GM19023 (cell line): Measurements from ENCODE around the gene SRSF4.
"Not testable (repeated sequence)": the region's sequence is repeated elsewhere in the genome, so short reads cannot be mapped to it uniquely, and the experiment has no call there.

Experiments
- ATAC-seq: cut with Tn5 transposase; IDR thresholded peaks from one replicate; pipeline ENCODE4 v1.9.1; 2021; ENCODE audit warnings: mild to moderate bottlenecking, moderate library complexity; ENCODE audit not compliant: unreplicated experiment

Gene SRSF4

DNA sequence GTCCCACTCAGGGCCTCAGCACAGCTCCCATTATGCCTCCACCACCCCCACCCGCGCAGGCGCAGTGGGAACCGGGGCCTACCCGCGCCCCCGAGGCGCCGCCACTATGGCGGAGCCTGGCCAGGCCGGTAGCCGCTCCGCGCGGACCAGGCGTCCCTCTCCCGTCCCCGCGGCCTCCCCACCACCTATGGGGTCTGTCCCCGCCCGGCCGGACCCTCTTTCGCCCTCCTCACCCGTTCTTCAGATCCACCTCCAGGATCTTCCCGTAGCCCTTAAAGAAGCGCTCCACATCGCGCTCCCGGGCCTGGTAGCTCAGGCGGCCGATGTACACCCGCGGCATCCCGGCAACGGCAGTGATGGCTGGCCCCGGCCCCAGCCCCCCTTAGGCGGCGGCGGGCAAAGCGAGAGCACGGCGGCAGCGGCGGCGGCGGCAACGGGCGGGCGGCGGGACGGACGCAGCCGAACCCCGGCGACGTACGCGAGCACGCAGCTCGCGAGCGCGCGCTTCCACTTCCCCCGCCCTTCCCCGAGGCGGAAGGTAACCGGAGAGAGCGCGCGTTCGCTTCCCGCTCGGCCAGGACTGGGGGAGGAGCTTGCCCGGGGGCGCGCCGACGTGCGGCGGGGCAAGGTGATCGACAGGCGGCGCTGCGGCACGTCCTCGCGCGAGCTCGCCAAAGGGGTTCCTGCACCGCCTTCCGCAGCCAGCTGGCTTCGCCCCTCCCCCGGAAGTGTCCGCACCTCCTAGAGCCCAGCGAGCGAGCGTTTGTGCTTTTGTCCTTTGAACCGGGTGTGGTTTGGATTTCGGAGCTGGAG is at the start of gene SRSF4:
Gene SRSF4 (minus strand): TSS at position 488 of the 813 bp plus-strand sequence. CDS start 148 bp downstream, at position 340.
- peak; percentile 83 for ATAC-seq

DNA sequence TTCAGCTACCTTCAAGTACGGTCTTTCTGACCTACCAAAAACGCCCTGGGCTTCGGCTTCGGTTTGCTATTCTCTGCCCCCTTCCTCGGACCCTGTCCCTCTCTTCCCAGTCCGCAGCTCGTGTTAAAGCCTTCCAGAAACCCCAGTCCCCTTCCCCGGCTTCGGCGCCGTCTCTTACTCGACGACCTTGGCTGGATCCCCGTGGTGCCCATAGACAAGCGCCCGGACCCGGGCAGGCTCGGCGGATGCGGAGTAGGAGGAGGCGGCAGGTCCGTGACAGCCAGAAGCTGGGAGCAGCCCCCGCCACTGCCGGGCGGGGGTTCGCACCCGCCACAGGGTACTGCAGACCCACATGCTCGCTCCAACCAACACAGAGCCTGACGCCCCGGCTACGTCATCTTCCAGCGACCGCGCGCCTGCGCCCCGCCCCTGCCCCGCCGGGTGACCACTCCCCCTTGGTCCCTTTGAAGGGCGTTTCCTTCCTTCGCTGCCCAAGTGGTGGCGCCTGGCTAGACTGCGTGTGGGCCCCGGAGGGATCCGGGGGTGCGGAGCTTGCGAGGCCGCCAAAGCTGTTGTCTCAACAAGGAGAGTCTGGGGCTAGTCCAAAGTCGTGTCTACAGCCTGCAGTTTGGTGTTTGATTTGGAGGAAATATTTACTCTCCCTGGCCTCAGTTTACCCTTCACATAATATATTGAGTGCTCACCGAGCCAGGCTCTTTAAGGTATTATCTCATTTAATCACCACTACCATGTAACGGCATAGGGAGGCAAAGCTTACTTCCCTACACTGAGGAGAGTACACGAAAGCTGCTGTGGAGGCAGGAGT is 49.1 kb upstream of the SRSF4 start, which contains the start of gene MECR:
Gene MECR (minus strand): TSS at position 382 of the 826 bp plus-strand sequence. CDS start 28 bp downstream, at position 354.
- peak; percentile 87 for ATAC-seq

DNA sequence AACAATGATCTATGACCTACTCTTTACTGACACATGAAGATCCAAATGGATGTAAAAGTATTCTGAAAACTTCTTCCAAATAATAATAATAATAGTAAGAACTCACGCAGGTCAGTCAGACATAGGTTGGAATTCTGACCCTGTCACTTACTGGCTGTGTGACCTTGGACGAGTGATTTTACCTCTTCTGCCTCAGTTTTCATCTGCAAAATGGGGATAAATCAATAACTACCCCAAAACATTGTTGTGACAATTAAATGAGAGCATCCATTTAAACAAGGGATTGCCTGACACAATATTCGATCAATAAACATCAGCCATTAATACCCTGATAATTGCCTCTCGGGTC is 48.5 kb upstream of the SRSF4 start:
- no peak for ATAC-seq

DNA sequence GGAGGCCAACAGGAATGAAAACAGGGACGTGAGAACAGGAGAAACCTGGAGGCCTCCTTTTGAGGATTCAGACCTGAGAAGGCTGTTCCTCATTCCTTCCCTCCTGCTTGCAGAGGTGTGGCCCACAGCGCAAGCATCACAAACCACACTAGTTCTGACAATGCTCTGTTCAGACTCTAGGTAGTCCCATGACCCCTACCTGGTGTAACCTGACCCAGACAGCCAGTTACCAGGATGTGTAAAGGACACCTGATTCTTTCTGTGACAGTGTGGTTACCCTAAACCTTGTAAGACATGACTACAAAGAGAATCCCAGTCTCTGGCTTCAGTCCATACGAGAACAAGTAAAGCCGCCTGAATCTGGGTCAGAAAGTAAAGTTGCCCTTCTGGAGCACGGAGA is 45.8 kb upstream of the SRSF4 start:
- no peak for ATAC-seq

DNA sequence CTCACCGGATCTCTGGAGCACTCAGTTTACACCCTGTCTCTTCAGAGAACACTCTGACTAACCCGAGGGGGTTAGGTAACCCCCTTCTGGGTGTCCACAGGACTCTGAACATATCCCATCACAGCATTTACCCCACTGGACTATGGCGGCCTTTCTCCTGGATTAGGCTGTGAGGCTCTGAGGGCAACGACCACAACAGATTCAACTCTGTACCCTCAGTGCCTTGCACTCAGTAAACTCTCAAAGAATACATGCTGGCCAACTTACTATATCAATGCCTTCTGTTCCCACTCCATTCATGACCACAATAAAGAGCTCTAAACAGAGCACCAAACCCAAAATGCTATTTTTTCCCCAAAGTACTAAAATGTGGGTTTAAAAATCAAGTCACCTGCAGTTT is 43.7 kb upstream of the SRSF4 start:
- ATAC-seq = no peak

DNA sequence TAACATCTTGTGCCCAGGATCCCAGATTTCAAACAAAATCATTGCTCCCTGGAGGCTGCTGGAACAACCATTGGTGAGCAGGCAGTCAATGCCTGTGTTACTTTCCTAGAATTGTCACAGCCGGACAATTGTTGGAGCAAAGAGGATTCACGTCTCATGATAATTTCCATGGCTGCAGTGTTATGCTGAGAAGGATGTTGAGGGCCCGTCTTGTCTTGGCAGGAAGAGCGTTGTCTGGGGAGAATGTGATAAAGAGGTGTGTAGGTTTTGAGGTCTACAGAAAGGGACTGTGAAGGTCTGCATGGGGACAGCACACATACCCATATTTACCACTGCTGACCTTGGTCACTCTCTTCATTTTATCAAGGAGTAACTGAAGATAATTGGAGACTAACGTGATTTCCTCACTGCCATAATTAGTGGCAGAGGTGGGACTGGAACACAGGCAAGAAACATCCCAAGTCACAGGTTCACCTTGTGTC is 42.7 kb upstream of the SRSF4 start:
- no peak for ATAC-seq

DNA sequence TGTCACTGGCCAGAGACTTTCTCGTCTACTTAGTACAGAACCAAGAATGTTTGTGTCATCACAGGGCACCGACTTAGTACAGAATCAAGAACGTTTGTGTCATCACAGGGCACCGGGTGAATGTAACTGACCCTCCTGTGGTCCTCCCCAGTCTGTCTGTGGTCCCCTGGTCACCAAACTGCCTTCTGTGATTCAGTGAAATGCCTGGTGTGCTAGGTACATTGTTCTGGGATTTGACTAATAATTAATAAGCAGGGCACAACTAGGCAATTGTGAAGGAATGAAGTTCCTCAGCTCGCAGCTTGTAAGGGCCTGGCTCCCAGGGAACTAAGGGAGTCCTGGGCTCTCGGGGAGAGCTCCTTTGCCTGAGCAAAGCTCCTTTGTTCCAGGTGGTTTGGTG is 41.8 kb upstream of the SRSF4 start:
- ATAC-seq = no peak

DNA sequence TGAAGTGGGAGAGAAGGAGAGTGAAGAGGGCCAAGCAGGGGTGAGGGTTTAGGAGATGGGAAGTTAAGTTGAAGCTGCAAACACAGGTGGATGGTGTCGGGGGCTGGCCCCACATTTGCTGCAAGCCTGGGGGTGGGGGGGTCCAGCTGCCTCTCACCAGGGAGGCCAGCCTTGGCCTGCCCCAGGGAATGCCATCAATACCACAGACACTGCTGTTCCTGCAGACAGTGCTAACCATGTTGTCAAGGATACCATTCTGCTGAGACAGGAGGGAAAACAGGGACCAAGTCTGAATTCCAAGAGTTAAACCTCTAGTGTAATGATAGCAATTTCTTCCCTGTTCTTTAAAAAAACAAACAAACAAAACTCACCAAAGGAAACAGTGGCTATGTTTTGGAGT is 41.0 kb upstream of the SRSF4 start:
- no peak for ATAC-seq

- ATAC-seq = not testable (repeated sequence)
Measured at GRCh38 chr1:29222260-29222659, 40.6 kb upstream of the SRSF4 start.

DNA sequence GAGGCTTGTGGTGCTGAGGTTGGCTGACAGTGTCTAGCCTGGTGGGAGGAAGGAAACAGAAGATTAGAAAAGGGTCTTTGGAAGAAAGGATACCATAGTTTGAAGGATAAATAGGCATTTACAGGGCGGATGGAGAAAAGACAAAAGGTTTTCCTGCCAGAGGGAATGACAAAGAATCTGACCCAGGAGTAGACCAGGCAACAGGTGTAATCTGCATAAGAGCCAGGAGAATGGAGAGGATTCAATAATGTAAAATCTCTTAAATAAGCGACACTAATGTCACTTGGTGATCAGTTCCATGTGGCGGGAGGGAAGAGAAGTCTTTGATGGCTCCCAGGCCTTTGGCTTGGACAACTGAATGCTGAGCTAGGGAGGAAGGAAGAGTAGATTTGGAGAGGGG is 39.6 kb upstream of the SRSF4 start:
- ATAC-seq = no peak

GRCh38 chr1:29218223-29218622 is 36.5 kb upstream of the SRSF4 start:
- ATAC-seq = no peak

DNA sequence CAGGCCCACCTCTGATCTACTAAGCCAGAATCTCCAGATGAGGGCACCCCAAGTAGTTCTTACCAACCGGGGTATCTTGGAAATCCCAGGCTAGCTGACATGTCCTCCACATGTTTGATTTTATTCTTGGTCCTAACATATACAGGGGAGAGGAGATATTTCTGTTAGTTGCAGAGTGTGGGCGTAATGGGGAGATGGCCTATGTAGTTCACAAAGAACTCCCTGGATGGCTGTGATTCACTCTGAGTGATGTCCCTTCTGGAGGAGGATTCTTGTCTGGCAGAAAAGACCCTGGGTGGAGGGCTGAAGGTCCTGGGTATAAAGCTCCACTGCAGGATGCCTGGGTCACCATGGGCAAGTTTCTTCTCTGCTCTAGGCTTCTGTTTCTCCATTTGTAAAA is 35.9 kb upstream of the SRSF4 start:
- no peak for ATAC-seq

DNA sequence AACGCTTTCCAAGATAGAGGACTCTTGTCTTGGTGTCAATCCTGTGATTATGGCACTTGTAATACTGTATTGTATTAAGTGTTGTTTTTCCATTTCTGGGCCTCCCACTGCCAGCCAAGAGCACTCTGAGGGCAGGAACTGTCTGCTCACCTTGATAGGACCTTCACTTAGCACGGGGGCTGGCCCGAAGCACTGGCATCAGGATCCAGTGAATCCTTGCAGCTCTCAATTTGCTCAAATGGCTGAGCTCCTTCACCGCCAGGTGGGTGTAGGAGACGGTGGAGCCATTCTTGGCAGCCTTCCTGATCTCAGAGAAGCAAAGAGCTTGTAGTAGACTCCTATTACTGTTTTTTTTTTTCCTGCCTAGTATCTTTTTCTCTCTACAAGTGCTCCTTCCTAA is 31.4 kb upstream of the SRSF4 start:
- ATAC-seq = no peak

DNA sequence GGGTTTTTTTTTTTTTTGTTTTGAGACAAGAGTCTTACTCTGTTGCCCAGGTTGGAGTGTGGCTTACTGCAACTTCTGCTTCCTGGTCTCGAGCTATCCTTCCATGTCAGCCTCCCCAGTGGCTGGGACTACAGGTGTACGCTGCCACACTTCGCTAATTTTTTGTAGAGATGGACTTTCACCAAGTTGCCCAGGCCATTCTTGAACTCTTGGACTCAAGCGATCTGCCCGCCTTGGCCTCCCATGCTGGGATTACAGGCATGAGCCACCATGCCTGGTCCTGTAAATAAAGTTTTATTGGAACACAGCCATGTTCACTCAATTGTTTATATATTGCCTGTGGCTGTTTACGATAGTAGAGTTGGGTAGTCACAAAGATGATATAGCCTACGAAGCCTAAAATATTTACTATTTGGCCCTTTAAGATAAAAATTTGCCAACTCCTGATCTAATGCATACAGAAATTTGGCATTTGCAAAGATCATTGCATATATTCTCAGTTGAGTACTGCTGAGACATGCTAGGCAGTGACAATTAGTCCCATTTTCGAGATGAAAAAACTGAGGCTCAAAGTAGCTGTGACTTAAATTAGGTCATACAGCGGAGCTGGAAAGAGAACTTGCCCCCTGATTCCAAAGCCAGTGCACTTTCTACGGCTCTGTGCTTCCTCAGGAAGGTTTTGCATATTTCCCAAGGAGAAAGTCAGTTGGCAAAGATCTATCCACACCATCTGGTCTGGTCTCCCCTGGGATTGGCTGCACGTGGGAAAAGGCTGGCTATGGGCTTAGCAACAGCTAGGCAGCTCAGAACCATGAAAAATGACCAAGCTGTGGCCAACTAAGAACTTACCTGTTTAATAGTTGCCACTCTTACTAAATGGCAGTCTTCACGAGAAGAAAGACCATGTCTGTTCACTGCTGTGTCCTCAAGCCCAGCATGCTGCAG is 29.7 kb upstream of the SRSF4 start:
- ATAC-seq = no peak

- ATAC-seq = no peak
Measured at GRCh38 chr1:29210278-29211085, 28.8 kb upstream of the SRSF4 start.

GRCh38 chr1:29209173-29209572 is 27.5 kb upstream of the SRSF4 start:
- no peak for ATAC-seq

DNA sequence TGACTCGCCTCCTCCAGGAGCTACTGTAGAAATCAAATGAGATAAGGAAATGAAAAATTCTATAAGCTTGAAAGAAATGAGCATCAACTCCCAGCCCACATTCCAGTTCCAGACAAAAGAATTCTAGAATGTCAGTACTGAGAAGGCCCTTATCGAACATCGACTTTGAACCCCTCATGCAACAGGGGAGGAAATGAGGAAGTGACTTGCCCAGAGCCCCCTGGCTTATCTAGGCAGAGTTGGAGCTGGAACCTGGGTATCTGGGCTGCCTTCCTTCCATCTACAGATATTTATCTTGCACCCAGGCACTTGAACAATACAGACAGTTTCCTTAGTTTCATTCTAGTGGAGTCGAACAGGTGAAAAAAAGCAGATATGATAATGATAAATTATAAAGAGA is 26.7 kb upstream of the SRSF4 start:
- no peak for ATAC-seq

- ATAC-seq = no peak
Measured at GRCh38 chr1:29202584-29203340, 21.1 kb upstream of the SRSF4 start.

DNA sequence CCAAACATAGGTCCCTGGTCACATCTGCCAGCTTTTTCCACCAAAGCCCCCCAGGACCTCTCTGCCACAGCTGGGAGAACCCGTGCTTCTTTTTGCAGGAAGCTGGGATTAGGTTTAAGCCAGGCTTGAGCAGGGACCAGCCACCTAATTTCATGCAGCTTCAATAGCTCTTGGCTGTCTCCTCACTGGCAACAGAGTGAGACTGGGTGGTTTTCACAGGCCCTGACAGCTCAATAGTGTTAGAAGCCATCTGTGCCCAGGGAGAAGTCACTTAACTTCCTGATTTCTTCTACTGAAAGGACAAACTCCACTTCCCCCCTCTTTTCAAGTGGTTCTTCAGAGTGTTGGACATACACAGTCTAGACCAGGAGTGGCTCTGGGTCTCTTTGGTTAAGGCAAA is 20.4 kb upstream of the SRSF4 start:
- no peak for ATAC-seq
